GM21619 (cell line): ENCODE results near the gene CLCN3.
"Not testable (repeated sequence)": the region's sequence is repeated elsewhere in the genome, so short reads cannot be mapped to it uniquely, and the experiment has no call there.

Experiments
- ATAC-seq: cut with Tn5 transposase; IDR thresholded peaks from one replicate; pipeline ENCODE4 v1.9.1; 2021; ENCODE audit not compliant: unreplicated experiment

CLCN3 gene

DNA sequence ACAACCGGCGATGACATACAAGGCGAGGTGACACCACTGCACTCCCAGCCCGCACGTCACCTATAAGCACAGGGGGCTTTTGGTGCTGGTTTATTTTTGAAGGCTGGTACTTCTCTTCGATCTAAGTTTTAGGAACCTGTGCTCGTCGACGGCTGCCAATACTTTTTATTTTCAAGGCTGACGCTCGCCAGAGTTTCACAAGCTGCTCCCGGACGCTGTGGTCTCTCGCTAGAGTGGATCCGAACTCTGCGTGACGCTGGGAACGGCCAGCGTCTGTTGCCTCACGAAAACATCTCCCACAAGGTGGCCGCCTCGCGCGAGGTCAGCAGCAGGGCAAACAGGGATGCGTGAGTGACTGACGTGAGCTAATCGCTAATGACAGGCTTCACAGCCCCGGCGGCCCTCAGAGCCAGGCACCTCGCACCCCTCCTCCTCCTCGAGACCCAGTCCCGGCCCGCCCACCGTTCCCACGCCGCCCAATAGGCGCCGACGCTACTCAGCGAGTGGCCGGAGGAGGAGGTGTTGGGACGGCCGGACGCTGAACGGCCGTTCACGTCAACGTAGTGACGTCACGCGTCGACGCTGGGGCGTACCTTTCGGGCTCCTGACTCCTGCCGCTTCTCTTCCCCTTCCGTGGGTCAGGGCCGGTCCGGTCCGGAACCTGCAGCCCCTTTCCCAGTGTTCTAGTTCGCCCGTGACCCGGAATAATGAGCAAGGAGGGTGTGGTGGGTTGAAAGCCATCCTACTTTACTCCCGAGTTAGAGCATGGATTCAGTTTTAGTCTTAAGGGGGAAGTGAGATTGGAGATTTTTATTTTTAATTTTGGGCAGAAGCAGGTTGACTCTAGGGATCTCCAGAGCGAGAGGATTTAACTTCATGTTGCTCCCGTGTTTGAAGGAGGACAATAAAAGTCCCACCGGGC, at the start of gene CLCN3:
Gene CLCN3 (plus strand): TSS at position 621 of the 922 bp plus-strand sequence. CDS start 15,351 bp downstream, outside the sequence.
- peak; percentile 91 for ATAC-seq

DNA sequence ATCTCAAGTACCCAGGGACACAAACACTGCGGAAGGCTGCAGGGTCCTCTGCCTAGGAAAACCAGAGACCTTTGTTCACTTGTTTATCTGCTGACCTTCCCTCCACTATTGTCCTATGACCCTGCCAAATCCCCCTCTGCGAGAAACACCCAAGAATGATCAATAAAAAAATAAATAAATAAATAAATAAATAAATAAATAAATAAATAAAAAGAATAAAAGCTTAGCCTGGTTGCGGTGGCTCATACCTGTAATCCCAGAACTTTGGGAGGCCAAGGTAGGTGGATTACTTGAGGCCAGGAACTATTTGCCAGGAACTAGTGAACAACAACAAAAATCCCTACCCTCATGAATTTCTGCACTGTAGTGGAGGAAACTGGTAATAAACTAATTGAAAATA, 49.4 kb upstream of the CLCN3 start:
- not testable (repeated sequence) for ATAC-seq

DNA sequence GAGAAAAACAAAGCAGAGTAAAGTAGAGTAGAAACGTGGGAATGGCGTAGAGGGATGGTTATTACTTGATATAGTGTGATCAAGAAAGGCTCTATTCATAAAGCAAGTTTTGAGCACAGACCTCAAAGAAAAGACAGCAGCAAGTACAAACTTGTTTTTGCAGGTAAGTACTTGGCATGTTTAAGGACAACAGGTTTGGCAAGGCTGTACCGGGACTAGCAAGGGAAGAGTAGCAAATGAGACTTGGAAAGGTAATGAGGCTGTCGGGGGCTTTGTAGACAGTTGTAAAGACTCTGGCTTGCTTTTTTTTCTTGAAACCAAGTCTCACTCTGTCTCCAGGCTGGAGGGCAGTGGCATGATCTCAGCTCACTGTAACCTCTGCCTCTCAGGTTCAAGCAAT, 48.9 kb upstream of the CLCN3 start:
- ATAC-seq: no peak

GRCh38 chr4:169573889-169574288, 46.5 kb upstream of the CLCN3 start:
- peak; percentile 70 for ATAC-seq

- peak; percentile 92 for ATAC-seq
Observed at GRCh38 chr4:169582203-169582602, 38.2 kb upstream of the CLCN3 start.

GRCh38 chr4:169582706-169583105, 37.7 kb upstream of the CLCN3 start:
- no peak for ATAC-seq

DNA sequence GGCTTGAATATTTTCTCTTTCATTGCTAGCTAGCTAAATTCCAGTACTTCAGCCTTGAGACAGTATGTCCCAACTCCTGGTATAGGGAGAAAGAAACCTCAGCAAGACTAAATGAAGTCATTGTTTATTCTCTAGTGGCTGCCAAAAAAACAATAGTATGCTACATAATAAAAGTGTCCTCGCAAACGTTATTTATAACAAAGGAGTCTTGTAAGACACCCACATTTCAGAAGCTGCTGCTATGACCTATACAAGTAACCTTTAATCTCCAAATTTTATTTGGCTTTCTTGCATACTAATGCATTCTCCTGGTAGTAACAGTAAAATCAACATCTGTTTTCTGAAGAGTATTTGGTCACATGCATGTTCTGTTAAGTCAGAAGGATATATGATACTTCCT, 36.8 kb upstream of the CLCN3 start:
- ATAC-seq: no peak

GRCh38 chr4:169593050-169593560, 27.3 kb upstream of the CLCN3 start:
- no peak for ATAC-seq

- ATAC-seq: no peak
Observed at GRCh38 chr4:169594560-169595195, 25.7 kb upstream of the CLCN3 start.

GRCh38 chr4:169601016-169601771, 19.2 kb upstream of the CLCN3 start:
- ATAC-seq: peak; percentile 51

DNA sequence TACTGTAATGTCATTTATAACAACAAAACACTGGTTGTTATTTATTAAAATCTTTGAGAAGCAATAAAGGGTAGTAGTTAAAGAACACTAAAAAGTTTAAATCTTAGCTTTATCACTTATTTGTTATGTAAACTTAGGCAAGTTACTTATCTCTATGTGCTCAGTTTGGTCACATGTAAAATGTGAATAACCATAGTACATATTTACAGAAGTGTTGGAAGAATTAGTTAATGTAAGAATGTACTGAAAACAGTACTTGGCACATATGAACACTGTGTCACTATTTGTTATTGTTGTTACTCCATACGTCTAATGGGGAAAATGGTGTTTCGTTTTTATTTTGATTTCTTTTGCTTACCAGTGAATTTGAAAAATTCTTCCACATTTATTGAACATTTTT, 17.1 kb upstream of the CLCN3 start:
- ATAC-seq: no peak

- ATAC-seq: peak; percentile 70
Observed at GRCh38 chr4:169604131-169604900, 16.1 kb upstream of the CLCN3 start.

GRCh38 chr4:169604903-169605331, 15.5 kb upstream of the CLCN3 start:
- no peak for ATAC-seq

- ATAC-seq: no peak
Observed at GRCh38 chr4:169611157-169611556, 9.2 kb upstream of the CLCN3 start.

DNA sequence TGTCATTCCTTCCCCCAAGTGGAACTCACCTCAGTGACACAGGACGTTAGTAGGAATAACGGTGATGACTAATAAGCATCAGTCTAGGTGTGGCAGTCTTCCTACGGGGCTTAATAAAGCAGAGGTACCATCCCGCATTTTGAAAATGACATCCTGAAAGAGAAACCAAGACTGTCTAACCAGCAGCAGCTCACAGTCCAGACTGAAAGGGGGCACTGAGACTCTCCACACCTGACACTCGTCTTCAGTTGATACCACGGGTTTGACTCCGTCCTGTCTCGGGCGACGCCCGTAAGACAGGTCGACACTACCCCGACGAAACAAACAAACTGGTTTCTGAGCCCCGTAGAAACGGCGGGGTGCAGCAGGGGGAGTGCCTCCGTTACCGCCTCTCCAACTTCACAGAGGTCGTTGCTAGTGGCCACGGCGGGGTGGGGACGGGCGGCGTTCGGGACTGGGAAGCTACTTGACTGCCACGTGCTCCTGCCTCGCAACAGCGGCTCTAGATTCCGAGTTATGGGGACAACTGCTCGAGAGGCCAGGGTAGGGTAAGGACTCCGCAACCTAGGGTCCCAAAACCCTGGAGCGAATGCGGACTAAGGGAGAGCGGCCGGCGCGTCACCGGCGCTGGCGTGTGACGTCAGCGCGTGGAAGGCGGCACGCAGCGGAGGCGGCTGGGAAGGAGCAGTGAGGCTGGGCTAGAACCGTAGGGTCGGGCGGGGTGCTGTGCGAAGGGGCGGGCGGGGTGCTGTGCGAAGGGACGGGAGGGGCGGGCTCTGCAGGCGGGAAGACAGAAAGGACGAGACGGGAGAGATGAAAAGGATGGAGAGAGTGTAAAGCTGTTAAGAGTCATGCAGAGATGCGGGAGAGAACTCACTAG, 8.1 kb upstream of the CLCN3 start, which contains the start of gene NEK1:
Gene NEK1 (minus strand): TSS at position 593 of the 880 bp plus-strand sequence. CDS start 9,953 bp downstream, outside the sequence.
- ATAC-seq: peak; percentile 92

- ATAC-seq: peak; percentile 34
Observed at GRCh38 chr4:169612871-169613859, 7.2 kb upstream of the CLCN3 start.

GRCh38 chr4:169615467-169616106, 4.8 kb upstream of the CLCN3 start:
- ATAC-seq: no peak

GRCh38 chr4:169616846-169617245, 3.5 kb upstream of the CLCN3 start:
- no peak for ATAC-seq
